ENCODE results near the gene DRD1.

GRCh38 chr5:175417384-175417783 is 26.6 kb downstream of the DRD1 start:
- TF ChIP-seq POLR2AphosphoS5 (IDR thresholded peaks at IDR 0.05; ENCODE audit: borderline replicate concordance, low read depth, low read length): no peak
- no peak for TF ChIP-seq EZH2 (IDR thresholded peaks at IDR 0.05)

Data from SK-N-MC (cell line).